Ovary (tissue), 3 donors: Measurements from ENCODE around the gene EDNRA.

Experiments used
- CTCF ChIP-seq, 3 donors: fragments of 450-650 bp in 2 of 3; fragments of 200-600 bp in 1 of 3; IDR thresholded peaks; one replicate each; pipeline versions ENCODE4 v1.5.1 to v1.8.0; 2016 to 2022; ENCODE audit warnings: antibody characterized with exemption in 3 of 3, mild to moderate bottlenecking in 1 of 3
- EP300 ChIP-seq: sonication (generic); formaldehyde crosslinking; IDR thresholded peaks from one replicate; pipeline ENCODE4 v1.6.1; 2017; ENCODE audit warnings: antibody characterized with exemption
- POLR2A ChIP-seq: fragments of 450-650 bp; IDR thresholded peaks from one replicate; pipeline ENCODE4 v1.6.1; 2017; ENCODE audit warnings: antibody characterized with exemption, mild to moderate bottlenecking, moderate library complexity
- donor health status: DM: no; HTN: no; CAD: no.

GRCh38 chr4:147548256-147548655 is 67.4 kb downstream of the EDNRA start:
- TF ChIP-seq CTCF (IDR thresholded peaks at IDR 0.05): no peak
- no peak for TF ChIP-seq POLR2A
- TF ChIP-seq EP300: no peak
